Testis (tissue), 2 donors: ENCODE results near the gene SEMA3E.
"Not testable (repeated sequence)": the region's sequence is repeated elsewhere in the genome, so short reads cannot be mapped to it uniquely, and the experiment has no call there.

Source experiments
- POLR2A ChIP-seq: fragments of 450-650 bp; IDR thresholded peaks from one replicate; pipeline ENCODE4 v1.6.1; 2017; ENCODE audit warnings: antibody characterized with exemption, mild to moderate bottlenecking, moderate library complexity
- TF ChIP-seq, protein P1 (sequence below), 3 experiments: fragments of 450-650 bp in 2 of 3; fragments of 200-600 bp in 1 of 3; sonication (generic) in 1 of 3; IDR thresholded peaks; one replicate each; pipeline ENCODE4 v1.5.1; 2016 to 2019; ENCODE audit warnings: antibody characterized with exemption in 3 of 3, mild to moderate bottlenecking in 2 of 3, moderate library complexity in 1 of 3

DNA sequence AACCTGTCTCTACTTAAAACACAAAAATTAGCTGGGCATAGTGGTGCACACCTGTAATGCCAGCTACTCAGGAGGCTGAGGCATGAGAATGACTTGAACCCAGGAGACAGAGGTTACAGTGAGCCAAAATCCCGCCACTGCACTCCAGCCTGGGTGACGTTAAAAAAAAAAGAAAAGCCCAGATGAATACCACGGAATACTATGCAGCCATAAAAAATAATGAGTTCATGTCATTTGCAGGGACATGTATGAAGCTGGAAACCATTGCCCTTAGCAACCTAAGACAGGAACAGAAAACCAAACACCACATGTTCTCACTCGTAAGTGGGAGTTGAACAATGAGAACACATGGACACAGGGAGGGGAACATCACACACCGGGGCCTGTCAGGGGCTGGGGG, 218.7 kb downstream of the SEMA3E start:
- TF ChIP-seq, protein P1, sequence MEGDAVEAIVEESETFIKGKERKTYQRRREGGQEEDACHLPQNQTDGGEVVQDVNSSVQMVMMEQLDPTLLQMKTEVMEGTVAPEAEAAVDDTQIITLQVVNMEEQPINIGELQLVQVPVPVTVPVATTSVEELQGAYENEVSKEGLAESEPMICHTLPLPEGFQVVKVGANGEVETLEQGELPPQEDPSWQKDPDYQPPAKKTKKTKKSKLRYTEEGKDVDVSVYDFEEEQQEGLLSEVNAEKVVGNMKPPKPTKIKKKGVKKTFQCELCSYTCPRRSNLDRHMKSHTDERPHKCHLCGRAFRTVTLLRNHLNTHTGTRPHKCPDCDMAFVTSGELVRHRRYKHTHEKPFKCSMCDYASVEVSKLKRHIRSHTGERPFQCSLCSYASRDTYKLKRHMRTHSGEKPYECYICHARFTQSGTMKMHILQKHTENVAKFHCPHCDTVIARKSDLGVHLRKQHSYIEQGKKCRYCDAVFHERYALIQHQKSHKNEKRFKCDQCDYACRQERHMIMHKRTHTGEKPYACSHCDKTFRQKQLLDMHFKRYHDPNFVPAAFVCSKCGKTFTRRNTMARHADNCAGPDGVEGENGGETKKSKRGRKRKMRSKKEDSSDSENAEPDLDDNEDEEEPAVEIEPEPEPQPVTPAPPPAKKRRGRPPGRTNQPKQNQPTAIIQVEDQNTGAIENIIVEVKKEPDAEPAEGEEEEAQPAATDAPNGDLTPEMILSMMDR (IDR thresholded peaks at IDR 0.05): not testable (repeated sequence)
- TF ChIP-seq POLR2A: not testable (repeated sequence)
